Measurements from ENCODE around the gene SLIT3. TPM values are rescaled to one million over a fixed set of nuclear protein-coding genes. Genes with fewer than 3 reads are reported as not detected.

The SLIT3 gene
- total RNA-seq, 2 experiments from 2014 or later = 1.8 to 2.1 TPM

- peaks cover 11% of the 10 kb centered on the region for H3K27me3 Mint-ChIP-seq
- intact Hi-C loops (cut with micrococcal nuclease) = no loop called here
Measured at GRCh38 chr5:169006842-169007790, 293.8 kb downstream of the SLIT3 start.

GRCh38 chr5:169004551-169004950 lies 296.4 kb downstream of the SLIT3 start:
- intact Hi-C loops (cut with micrococcal nuclease) = no loop called here
- ChIA-PET POLR2A (no interaction called here), CTCF (no interaction called here)
- no peaks in the 10 kb centered on the region for H3K36me3 Mint-ChIP-seq
- no peaks in the 10 kb centered on the region for H3K4me1 Mint-ChIP-seq (ENCODE audit: low read depth)
- no peak overlapping the region for H3K4me3 Mint-ChIP-seq
- no peak for DNase-seq
- no peaks in the 10 kb centered on the region for H3K9me3 Mint-ChIP-seq
- H3K27ac Mint-ChIP-seq = no peak overlapping the region
- peaks cover 10% of the 10 kb centered on the region for H3K27me3 Mint-ChIP-seq

More at GRCh38 chr5:169006842-169007790, 293.8 kb downstream of the SLIT3 start:
- DNase-seq = no peak
- H3K4me1 Mint-ChIP-seq (ENCODE audit: low read depth) = no peaks in the 10 kb centered on the region
- H3K36me3 Mint-ChIP-seq = no peaks in the 10 kb centered on the region
- POLR2A ChIA-PET = no interaction called here
- no peak overlapping the region for H3K27ac Mint-ChIP-seq
- H3K9me3 Mint-ChIP-seq = no peaks in the 10 kb centered on the region
- no peak overlapping the region for H3K4me3 Mint-ChIP-seq
- CTCF ChIA-PET = no interaction called here

GRCh38 chr5:169003721-169004541 lies 297.0 kb downstream of the SLIT3 start:
- no peak for DNase-seq
- peaks cover 9% of the 10 kb centered on the region for H3K27me3 Mint-ChIP-seq
- H3K9me3 Mint-ChIP-seq = no peaks in the 10 kb centered on the region
- ChIA-PET CTCF (no interaction called here), POLR2A (no interaction called here)
- intact Hi-C loops (cut with micrococcal nuclease) = no loop called here
- no peak overlapping the region for H3K27ac Mint-ChIP-seq
- no peaks in the 10 kb centered on the region for H3K4me1 Mint-ChIP-seq (ENCODE audit: low read depth)
- H3K36me3 Mint-ChIP-seq = no peaks in the 10 kb centered on the region
- no peak overlapping the region for H3K4me3 Mint-ChIP-seq

- no peak overlapping the region for H3K4me3 Mint-ChIP-seq
- no peaks in the 10 kb centered on the region for H3K36me3 Mint-ChIP-seq
- H3K4me1 Mint-ChIP-seq (ENCODE audit: low read depth) = no peaks in the 10 kb centered on the region
- no peak overlapping the region for H3K27ac Mint-ChIP-seq
- POLR2A ChIA-PET = no interaction called here
- H3K9me3 Mint-ChIP-seq = no peaks in the 10 kb centered on the region
- intact Hi-C loops (cut with micrococcal nuclease) = no loop called here
- DNase-seq = no peak
- CTCF ChIA-PET = no interaction called here
- peaks cover 7% of the 10 kb centered on the region for H3K27me3 Mint-ChIP-seq
Measured at GRCh38 chr5:169002953-169003555, 297.9 kb downstream of the SLIT3 start.

GRCh38 chr5:169001394-169001793 lies 299.5 kb downstream of the SLIT3 start:
- POLR2A ChIA-PET = no interaction called here
- intact Hi-C loops (cut with micrococcal nuclease) = no loop called here
- DNase-seq = no peak
- Mint-ChIP-seq H3K9me3 (no peaks in the 10 kb centered on the region), H3K27ac (no peak overlapping the region), H3K27me3 (peaks cover 6% of the 10 kb centered on the region), H3K4me1 (ENCODE audit: low read depth) (no peaks in the 10 kb centered on the region), H3K4me3 (no peak overlapping the region), H3K36me3 (no peaks in the 10 kb centered on the region)
- CTCF ChIA-PET = interaction anchor here (1.3 kb wide), 1 partner anchor 14 kb away, joined by 3 read pairs; no protein-coding TSS in a partner anchor

GRCh38 chr5:168995024-168995423 lies 305.9 kb downstream of the SLIT3 start:
- intact Hi-C loops (cut with micrococcal nuclease) = no loop called here
- Mint-ChIP-seq H3K4me1 (ENCODE audit: low read depth) (no peaks in the 10 kb centered on the region), H3K27ac (no peak overlapping the region), H3K27me3 (peaks cover 3% of the 10 kb centered on the region), H3K36me3 (no peaks in the 10 kb centered on the region), H3K4me3 (no peak overlapping the region), H3K9me3 (no peaks in the 10 kb centered on the region)
- POLR2A ChIA-PET = no interaction called here
- CTCF ChIA-PET = interaction anchor here (0.8 kb wide), 1 partner anchor 8 kb away, joined by 3 read pairs; no protein-coding TSS in a partner anchor
- DNase-seq = no peak

- H3K27ac Mint-ChIP-seq = no peak overlapping the region
- H3K27me3 Mint-ChIP-seq = peaks cover 4% of the 10 kb centered on the region
- H3K4me3 Mint-ChIP-seq = no peak overlapping the region
- POLR2A ChIA-PET = no interaction called here
- no peaks in the 10 kb centered on the region for H3K9me3 Mint-ChIP-seq
- DNase-seq = no peak
- intact Hi-C loops (cut with micrococcal nuclease) = no loop called here
- H3K36me3 Mint-ChIP-seq = no peaks in the 10 kb centered on the region
- H3K4me1 Mint-ChIP-seq (ENCODE audit: low read depth) = no peaks in the 10 kb centered on the region
- CTCF ChIA-PET = no interaction called here
Measured at GRCh38 chr5:168992687-168993086, 308.3 kb downstream of the SLIT3 start.

GRCh38 chr5:168992016-168992415 lies 308.9 kb downstream of the SLIT3 start:
- Mint-ChIP-seq H3K36me3 (no peaks in the 10 kb centered on the region), H3K9me3 (no peaks in the 10 kb centered on the region), H3K4me1 (ENCODE audit: low read depth) (no peaks in the 10 kb centered on the region), H3K4me3 (no peak overlapping the region), H3K27me3 (peaks cover 4% of the 10 kb centered on the region), H3K27ac (no peak overlapping the region)
- intact Hi-C loops (cut with micrococcal nuclease) = no loop called here
- ChIA-PET CTCF (no interaction called here), POLR2A (no interaction called here)
- DNase-seq = no peak

- no peaks in the 10 kb centered on the region for H3K9me3 Mint-ChIP-seq
- no peaks in the 10 kb centered on the region for H3K36me3 Mint-ChIP-seq
- H3K27me3 Mint-ChIP-seq = peaks cover 4% of the 10 kb centered on the region
- H3K4me1 Mint-ChIP-seq (ENCODE audit: low read depth) = no peaks in the 10 kb centered on the region
- no peak overlapping the region for H3K4me3 Mint-ChIP-seq
- no peak overlapping the region for H3K27ac Mint-ChIP-seq
- ChIA-PET CTCF (no interaction called here), POLR2A (no interaction called here)
- DNase-seq = no peak
- intact Hi-C loops (cut with micrococcal nuclease) = no loop called here
Measured at GRCh38 chr5:168991311-168991710, 309.6 kb downstream of the SLIT3 start.

- H3K4me1 Mint-ChIP-seq (ENCODE audit: low read depth) = no peaks in the 10 kb centered on the region
Measured at GRCh38 chr5:168990679-168991078, 310.3 kb downstream of the SLIT3 start.

GRCh38 chr5:168989731-168990505 lies 311.0 kb downstream of the SLIT3 start:
- intact Hi-C loops (cut with micrococcal nuclease) = loop anchor here (5.0 kb wide), 1 partner anchor 308 kb away; no protein-coding TSS in a partner anchor
- ChIA-PET POLR2A (no interaction called here), CTCF (interaction anchor here (1.1 to 3.5 kb wide), 4 partner anchors 81 to 591 kb away, joined by 3 to 54 read pairs (median 4); no protein-coding TSS in a partner anchor)
- Mint-ChIP-seq H3K27ac (no peak overlapping the region), H3K36me3 (no peaks in the 10 kb centered on the region), H3K27me3 (peaks cover 6% of the 10 kb centered on the region), H3K4me1 (ENCODE audit: low read depth) (no peaks in the 10 kb centered on the region), H3K4me3 (no peak overlapping the region), H3K9me3 (no peaks in the 10 kb centered on the region)
- no peak for DNase-seq

More at GRCh38 chr5:168990679-168991078, 310.3 kb downstream of the SLIT3 start:
- POLR2A ChIA-PET = no interaction called here
- H3K36me3 Mint-ChIP-seq = no peaks in the 10 kb centered on the region
- H3K27ac Mint-ChIP-seq = no peak overlapping the region
- CTCF ChIA-PET = interaction anchor here (1.5 kb wide), 1 partner anchor 284 kb away, joined by 4 read pairs; no protein-coding TSS in a partner anchor
- no peaks in the 10 kb centered on the region for H3K9me3 Mint-ChIP-seq
- no peak for DNase-seq
- H3K27me3 Mint-ChIP-seq = peaks cover 6% of the 10 kb centered on the region
- H3K4me3 Mint-ChIP-seq = no peak overlapping the region
- intact Hi-C loops (cut with micrococcal nuclease) = no loop called here

Measured in activated CD4-positive, alpha-beta memory T cell treated with anti-CD3 and anti-CD28 coated beads for 36 hours (primary cell).